ENCODE measurements around the gene BCO2. TPM values are rescaled to one million over a fixed set of nuclear protein-coding genes. Genes with fewer than 3 reads are reported as not detected.

Gene BCO2
- total RNA-seq, 2 experiments from 2014 or later, result 0.97 to 1.4 TPM

GRCh38 chr11:112223754-112224532 is 48.6 kb downstream of the BCO2 start:
- H3K36me3 Mint-ChIP-seq (ENCODE audit: low read depth), result peaks cover 3% of the 10 kb centered on the region
- TF ChIP-seq, protein P1, sequence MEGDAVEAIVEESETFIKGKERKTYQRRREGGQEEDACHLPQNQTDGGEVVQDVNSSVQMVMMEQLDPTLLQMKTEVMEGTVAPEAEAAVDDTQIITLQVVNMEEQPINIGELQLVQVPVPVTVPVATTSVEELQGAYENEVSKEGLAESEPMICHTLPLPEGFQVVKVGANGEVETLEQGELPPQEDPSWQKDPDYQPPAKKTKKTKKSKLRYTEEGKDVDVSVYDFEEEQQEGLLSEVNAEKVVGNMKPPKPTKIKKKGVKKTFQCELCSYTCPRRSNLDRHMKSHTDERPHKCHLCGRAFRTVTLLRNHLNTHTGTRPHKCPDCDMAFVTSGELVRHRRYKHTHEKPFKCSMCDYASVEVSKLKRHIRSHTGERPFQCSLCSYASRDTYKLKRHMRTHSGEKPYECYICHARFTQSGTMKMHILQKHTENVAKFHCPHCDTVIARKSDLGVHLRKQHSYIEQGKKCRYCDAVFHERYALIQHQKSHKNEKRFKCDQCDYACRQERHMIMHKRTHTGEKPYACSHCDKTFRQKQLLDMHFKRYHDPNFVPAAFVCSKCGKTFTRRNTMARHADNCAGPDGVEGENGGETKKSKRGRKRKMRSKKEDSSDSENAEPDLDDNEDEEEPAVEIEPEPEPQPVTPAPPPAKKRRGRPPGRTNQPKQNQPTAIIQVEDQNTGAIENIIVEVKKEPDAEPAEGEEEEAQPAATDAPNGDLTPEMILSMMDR (IDR thresholded peaks at IDR 0.05), result no peak
- POLR2A ChIA-PET, result no interaction called here
- CTCF ChIA-PET, result interaction anchor here (7.7 kb wide), 1 partner anchor 56 kb away, joined by 208 read pairs; no protein-coding TSS in a partner anchor
- peaks cover 1% of the 10 kb centered on the region for H3K27me3 Mint-ChIP-seq
- ATAC-seq, result no peak
- DNase-seq, result no peak
- H3K9me3 Mint-ChIP-seq, result no peaks in the 10 kb centered on the region
- intact Hi-C loops (cut with micrococcal nuclease), result no loop called here
- peaks cover 20% of the 10 kb centered on the region for H3K4me1 Mint-ChIP-seq (ENCODE audit: low read depth)
- H3K4me3 Mint-ChIP-seq, result no peak overlapping the region
- no peak overlapping the region for H3K27ac Mint-ChIP-seq

GRCh38 chr11:112225753-112226061 is 50.4 kb downstream of the BCO2 start:
- TF ChIP-seq, protein P1 (IDR thresholded peaks at IDR 0.05), result no peak
- Mint-ChIP-seq H3K4me3 (peak overlapping the region; percentile 70), H3K9me3 (no peaks in the 10 kb centered on the region), H3K4me1 (ENCODE audit: low read depth) (peaks cover 15% of the 10 kb centered on the region), H3K27me3 (peaks cover 1% of the 10 kb centered on the region), H3K36me3 (ENCODE audit: low read depth) (peaks cover 15% of the 10 kb centered on the region), H3K27ac (peak overlapping the region; percentile 95)
- POLR2A ChIA-PET, result interaction anchor here (1.2 kb wide), 1 partner anchor 62 kb away, joined by 3 read pairs; no protein-coding TSS in a partner anchor
- CTCF ChIA-PET, result interaction anchor here (5.1 kb wide), 1 partner anchor 55 kb away, joined by 37 read pairs; no protein-coding TSS in a partner anchor
- ATAC-seq (no peak), DNase-seq (no peak)
- intact Hi-C loops (cut with micrococcal nuclease), result no loop called here

- peaks cover 1% of the 10 kb centered on the region for H3K27me3 Mint-ChIP-seq
- intact Hi-C loops (cut with micrococcal nuclease), result no loop called here
- CTCF ChIA-PET, result interaction anchor here (5.1 kb wide), 1 partner anchor 54 kb away, joined by 37 read pairs; no protein-coding TSS in a partner anchor
- no peaks in the 10 kb centered on the region for H3K9me3 Mint-ChIP-seq
- peaks cover 19% of the 10 kb centered on the region for H3K36me3 Mint-ChIP-seq (ENCODE audit: low read depth)
- peak within 1 kb of the TSS; percentile 95 for H3K27ac Mint-ChIP-seq
- TF ChIP-seq, protein P1 (IDR thresholded peaks at IDR 0.05), result no peak
- peak; percentile 97 for ATAC-seq
- peaks cover 15% of the 10 kb centered on the region for H3K4me1 Mint-ChIP-seq (ENCODE audit: low read depth)
- POLR2A ChIA-PET, result interaction anchor here (1.0 to 1.2 kb wide), 3 partner anchors 8 to 121 kb away, joined by 3 to 5 read pairs (median 3); no protein-coding TSS in a partner anchor
- DNase-seq, result peak; percentile 85
- H3K4me3 Mint-ChIP-seq, result peak within 1 kb of the TSS; percentile 70
These were observed 50.9 kb downstream of the BCO2 start, which contains the start of gene PTS for GRCh38 chr11:112226062-112226830. TSS of gene PTS (plus strand) at chr11:112226428. CDS start at chr11:112226444, 16 bp downstream.

- Mint-ChIP-seq H3K27me3 (peaks cover 1% of the 10 kb centered on the region), H3K9me3 (no peaks in the 10 kb centered on the region), H3K36me3 (ENCODE audit: low read depth) (peaks cover 21% of the 10 kb centered on the region), H3K27ac (peak overlapping the region; percentile 95), H3K4me1 (ENCODE audit: low read depth) (peaks cover 15% of the 10 kb centered on the region), H3K4me3 (peak overlapping the region; percentile 70)
- intact Hi-C loops (cut with micrococcal nuclease), result no loop called here
- TF ChIP-seq, protein P1 (IDR thresholded peaks at IDR 0.05), result no peak
- DNase-seq (no peak), ATAC-seq (peak; percentile 63)
- ChIA-PET POLR2A (interaction anchor here (1.0 kb wide), 2 partner anchors 9 to 122 kb away, joined by 3 to 5 read pairs; no protein-coding TSS in a partner anchor), CTCF (interaction anchor here (5.1 kb wide), 1 partner anchor 54 kb away, joined by 37 read pairs; no protein-coding TSS in a partner anchor)
These were observed 51.6 kb downstream of the BCO2 start for GRCh38 chr11:112226831-112227401.
